SHP77 treated with DMSO at 0.1 percent for 48 hours (cell line): ENCODE data around the gene ZBTB6.
"Not testable (repeated sequence)": the region's sequence is repeated elsewhere in the genome, so short reads cannot be mapped to it uniquely, and the experiment has no call there.

Experiments
- DNase-seq: peaks from one replicate; lab custom pipeline; 2025; lab: John Stamatoyannopoulos, UW

Gene ZBTB6

DNA sequence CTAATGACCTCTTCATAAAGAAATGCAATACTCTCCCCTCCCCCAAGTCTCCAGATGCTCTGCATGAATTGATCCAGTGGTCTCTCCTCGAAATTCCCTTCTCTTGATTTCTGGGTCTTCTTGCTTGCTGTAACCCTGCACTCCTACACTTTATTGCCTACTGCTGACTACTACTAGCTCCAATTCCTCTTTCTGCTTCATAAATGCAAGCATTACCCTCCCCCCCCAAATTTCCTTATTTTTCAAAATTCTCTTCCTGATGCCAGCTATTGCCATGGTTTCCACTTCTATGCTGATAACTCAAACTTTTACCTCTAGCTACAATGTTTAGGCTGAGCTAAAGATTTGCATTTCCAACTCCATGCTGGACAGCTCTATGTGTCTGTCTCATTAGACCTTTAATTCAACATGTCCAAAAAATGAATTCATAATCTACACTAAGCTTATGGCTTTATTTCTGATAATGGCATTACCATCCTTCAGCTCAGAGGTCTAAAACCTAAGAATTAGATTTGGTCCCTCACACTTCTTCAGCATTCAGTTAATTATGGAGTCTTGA lies 16.8 kb upstream of the ZBTB6 start:
- no peak for DNase-seq

- DNase-seq, result no peak
Measured at GRCh38 chr9:122923947-122924346, 10.8 kb upstream of the ZBTB6 start.

DNA sequence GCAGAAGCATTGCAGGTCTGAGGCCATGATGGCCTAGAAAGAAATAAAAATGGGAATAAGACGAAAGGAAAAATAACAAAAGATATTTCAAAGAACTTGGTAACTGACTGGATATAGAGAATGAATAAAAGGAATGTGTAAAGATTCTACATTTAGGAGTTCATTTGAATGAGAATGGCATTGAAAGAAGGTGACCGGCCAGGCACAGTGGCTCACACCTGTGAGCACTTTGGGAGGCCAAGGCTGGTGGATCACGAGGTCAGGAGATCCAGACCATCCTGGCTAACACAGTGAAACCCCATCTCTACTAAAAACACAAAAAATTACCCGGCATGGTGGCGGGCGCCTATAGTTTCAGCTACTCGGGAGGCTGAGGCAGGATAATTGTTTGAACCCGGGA lies 9.6 kb upstream of the ZBTB6 start:
- no peak for DNase-seq

- DNase-seq, result no peak
Measured at GRCh38 chr9:122918310-122918709, 5.2 kb upstream of the ZBTB6 start.

- no peak for DNase-seq
Measured at GRCh38 chr9:122912671-122912963, 506 bp downstream of the ZBTB6 start.

DNA sequence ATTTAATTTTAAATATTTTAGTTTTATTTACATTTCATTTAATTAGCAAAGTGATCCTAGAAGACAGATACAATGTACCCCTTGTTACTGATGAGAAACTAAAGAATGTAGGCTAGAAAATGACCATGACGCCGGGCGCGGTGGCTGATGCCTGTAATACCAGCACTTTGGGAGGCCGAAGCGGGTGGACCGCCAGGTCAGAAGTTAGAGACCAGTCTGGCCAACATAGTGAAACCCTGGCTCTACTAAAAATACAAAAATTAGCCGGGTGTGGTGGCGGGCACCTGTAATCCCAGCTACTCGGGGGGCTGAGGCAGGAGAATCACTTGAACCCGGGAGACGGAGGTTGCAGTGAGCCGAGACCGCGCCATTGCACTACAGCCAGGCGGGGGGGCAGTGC lies 7.0 kb downstream of the ZBTB6 start:
- DNase-seq, result not testable (repeated sequence)

- peak; percentile 95 for DNase-seq
Measured at GRCh38 chr9:122904823-122905710, 8.1 kb downstream of the ZBTB6 start, which contains the start of gene RC3H2. Gene RC3H2, minus strand, starts transcription at chr9:122905359. Its CDS starts 7,850 bp downstream, at chr9:122897509.

DNA sequence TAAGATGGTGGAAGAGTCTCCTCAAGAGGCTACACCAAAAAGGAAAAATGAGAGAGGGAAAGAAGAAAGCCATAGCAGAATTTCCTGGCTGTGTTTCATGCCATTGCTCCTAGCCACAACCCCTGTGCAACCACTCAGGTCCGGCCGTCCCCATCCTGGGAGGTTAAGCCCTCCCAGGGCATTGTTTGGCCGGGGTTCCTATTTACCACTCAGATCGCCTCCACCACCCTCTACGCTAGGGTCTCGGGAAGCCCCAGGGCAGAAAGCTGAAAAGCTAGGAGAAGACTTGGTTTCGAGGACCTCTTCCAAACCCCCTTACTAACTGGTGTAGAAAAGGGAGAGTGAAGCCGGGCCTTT lies 8.7 kb downstream of the ZBTB6 start:
- DNase-seq, result no peak

DNA sequence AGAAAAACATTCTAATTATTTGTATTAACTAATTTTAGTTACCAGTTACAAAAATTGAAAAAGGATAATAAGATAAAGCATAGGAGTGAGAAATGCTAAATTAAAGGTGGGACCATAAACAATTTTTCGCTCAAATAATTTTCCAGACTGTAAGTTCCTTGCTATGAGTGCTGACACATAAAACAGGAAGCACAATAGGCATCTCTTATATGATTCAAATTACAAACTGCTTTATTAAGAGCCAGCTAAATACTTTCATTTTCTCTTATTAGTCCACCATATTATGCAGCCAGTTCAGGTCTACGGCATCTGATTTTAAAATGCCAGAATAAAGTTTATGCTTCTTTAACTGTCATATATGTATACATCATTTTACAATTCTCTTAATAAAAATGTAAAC lies 12.3 kb downstream of the ZBTB6 start:
- DNase-seq, result no peak

DNA sequence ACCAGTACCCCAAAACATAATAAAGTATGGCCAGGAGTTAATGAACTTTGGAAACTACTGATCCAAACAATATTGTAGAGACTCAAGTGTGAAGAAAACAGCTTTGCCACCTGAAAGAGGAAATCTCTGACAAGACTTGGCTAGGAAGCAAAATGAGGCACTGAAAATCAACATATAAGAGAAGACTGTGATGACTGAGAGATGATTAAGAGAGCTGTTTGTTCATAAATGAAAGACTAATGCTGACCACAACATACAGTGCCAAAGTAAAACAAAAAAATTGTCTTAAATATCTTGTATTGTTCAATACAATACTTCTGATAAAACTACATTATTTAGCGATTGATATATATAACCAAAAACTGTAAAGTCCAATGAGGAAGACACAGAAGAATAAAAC lies 15.2 kb downstream of the ZBTB6 start:
- DNase-seq, result no peak

DNA sequence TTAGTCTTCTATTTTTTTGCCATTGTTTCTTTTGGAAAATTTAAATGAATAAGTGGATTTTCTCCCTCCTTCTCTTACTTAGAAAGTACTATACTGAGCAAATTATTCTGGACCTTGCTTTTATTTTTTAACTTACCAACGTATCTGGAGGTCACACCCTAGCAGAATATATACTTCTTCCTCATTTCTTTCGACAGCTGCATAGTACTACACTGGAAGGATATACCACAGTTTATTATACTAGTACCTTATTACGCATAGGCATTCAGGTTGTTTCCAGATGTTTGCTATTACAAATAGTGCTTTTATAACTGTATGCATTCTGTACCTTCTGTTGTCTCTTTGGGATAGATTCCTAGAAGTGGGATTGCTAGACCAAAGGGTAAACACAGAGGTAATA lies 24.6 kb downstream of the ZBTB6 start:
- DNase-seq, result no peak

GRCh38 chr9:122883125-122883524 lies 30.0 kb downstream of the ZBTB6 start:
- DNase-seq, result no peak

- DNase-seq, result no peak
Measured at GRCh38 chr9:122879443-122879842, 33.7 kb downstream of the ZBTB6 start.

GRCh38 chr9:122875523-122875922 lies 37.6 kb downstream of the ZBTB6 start:
- DNase-seq, result no peak

DNA sequence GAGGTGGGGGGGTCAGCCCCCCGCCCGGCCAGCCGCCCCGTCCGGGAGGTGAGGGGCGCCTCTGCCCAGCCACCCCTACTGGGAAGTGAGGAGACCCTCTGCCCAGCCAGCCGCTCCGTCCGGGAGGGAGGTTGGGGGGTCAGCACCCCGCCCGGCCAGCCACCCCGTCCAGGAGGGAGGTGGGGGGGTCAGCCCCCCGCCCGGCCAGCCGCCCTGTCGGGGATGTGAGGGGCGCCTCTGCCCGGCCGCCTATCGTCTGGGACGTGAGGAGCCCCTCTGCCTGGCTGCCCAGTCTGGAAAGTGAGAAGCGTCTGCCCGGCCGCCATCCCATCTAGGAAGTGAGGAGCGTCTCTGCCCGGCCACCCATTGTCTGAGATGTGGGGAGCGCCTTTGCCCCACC lies 45.8 kb downstream of the ZBTB6 start:
- DNase-seq, result not testable (repeated sequence)

DNA sequence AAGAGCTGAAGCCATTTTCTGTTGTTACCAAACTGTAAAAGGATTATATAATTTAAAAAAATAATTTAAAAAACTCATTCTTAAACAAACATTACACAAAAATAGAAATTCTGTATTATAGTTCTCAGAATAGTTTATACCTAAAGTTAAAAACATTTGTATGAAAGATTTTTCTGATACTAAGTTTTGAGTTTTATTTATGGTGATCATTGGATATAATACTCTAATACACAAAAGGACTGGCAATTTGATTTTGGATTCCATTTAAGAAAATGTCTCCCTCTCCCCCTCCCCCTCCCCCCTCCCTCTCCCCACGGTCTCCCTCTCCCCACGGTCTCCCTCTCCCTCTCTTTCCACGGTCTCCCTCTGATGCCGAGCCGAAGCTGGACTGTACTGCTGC lies 47.0 kb downstream of the ZBTB6 start:
- no peak for DNase-seq

DNA sequence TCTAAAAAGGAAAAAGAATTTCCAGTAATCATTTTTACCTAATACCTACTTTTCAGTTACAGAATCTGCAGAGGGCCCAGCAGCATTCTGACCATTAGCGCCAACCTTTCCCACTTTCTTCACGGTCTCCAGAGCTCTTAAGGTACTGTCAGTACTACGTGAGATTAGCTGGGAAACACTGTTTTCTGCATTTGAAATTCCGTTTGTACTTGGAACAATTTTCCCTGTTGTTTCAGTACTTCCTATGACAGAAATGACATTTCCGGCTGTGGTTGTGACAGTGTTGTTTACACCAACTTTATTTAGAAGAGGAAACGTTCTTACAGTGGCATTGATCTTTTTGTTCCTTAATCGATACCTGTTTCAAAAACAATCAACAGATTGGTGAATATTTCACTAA lies 47.8 kb downstream of the ZBTB6 start:
- DNase-seq, result no peak

- DNase-seq, result no peak
Measured at GRCh38 chr9:122863407-122863806, 49.7 kb downstream of the ZBTB6 start.

DNA sequence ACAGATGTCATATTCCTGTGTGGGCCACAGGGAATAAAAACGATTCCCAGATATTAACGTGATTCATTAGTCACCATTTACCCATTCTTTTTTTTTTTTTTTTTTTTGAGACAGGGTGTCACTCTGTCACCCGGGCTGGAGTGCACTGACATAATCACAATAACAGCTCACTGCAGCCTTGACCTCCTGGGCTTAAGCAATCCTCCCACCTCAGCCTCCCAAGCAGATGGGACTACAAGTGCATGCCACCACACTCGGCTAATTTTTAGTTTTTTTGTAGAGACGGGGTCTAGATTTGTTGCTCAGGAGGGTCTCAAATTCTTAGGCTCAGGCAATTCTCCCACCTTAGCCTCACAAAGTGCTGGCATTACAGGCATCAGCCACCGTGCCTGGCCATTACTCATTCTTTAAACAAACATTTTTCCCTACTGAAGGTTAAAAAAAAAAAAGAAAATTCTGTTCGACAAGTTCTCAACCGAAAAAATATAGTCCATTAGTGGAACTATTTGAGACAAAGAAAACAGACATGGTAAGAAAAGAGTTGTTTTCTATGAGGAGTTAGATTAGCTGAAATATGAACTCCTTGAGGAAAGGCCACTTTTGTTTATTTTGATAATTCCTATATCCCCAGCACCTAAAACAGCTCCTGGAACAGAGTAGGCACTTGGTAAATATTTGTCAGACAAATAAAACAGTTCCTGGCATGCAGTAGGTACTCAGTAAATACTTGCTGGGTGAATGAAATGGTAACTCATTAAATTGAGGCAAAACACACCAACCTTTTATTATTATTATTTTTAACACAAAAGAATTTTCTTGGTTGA lies 52.6 kb downstream of the ZBTB6 start:
- DNase-seq, result no peak
